NB4 (cell line): ENCODE results near the gene NAPSA.

ENCODE experiments used
- DNase-seq: peaks from one replicate; pipeline ENCODE4 v3.0.0; 2010; ENCODE audit warnings: low read depth
- H3K4me3 ChIP-seq: one replicate; pipeline ENCODE4 v1.5.1; 2011; ENCODE audit warnings: mild to moderate bottlenecking, low read depth, low read length, moderate library complexity
- CTCF ChIP-seq: IDR thresholded peaks from one replicate; pipeline ENCODE4 v1.5.1; 2012; ENCODE audit warnings: low read depth, low read length
- MAX ChIP-seq: IDR thresholded peaks from 2 replicates; pipeline ENCODE4 v1.6.1; 2011; ENCODE audit warnings: low read depth, low read length
- MYC ChIP-seq: IDR thresholded peaks from 2 replicates; pipeline ENCODE4 v1.6.1; 2011; ENCODE audit warnings: low read depth, low read length
- POLR2A ChIP-seq: IDR thresholded peaks from 2 replicates; pipeline ENCODE4 v1.6.1; 2011; ENCODE audit warnings: mild to moderate bottlenecking; ENCODE audit not compliant: insufficient read length; ENCODE audit errors: extremely low read depth

Gene NAPSA

GRCh38 chr19:50368649-50369570 lies 3.5 kb upstream of the NAPSA start:
- DNase-seq: peak; percentile 58
- H3K4me3 ChIP-seq: no peak overlapping the region
- TF ChIP-seq MAX: no peak
- peak; percentile 59 for TF ChIP-seq CTCF

- TF ChIP-seq CTCF: no peak
- no peak for TF ChIP-seq MYC
- TF ChIP-seq MAX: no peak
- TF ChIP-seq POLR2A: no peak
- DNase-seq: no peak
- no peak overlapping the region for H3K4me3 ChIP-seq
Observed at GRCh38 chr19:50362656-50363424, 2.6 kb downstream of the NAPSA start.

- TF ChIP-seq CTCF (no peak), POLR2A (no peak), MAX (no peak), MYC (no peak)
- H3K4me3 ChIP-seq: no peak overlapping the region
- no peak for DNase-seq
Observed at GRCh38 chr19:50362030-50362412, 3.4 kb downstream of the NAPSA start.

- TF ChIP-seq POLR2A (no peak), MYC (no peak), CTCF (no peak), MAX (no peak)
- no peak for DNase-seq
- no peak overlapping the region for H3K4me3 ChIP-seq
Observed at GRCh38 chr19:50361290-50362029, 4.0 kb downstream of the NAPSA start.

GRCh38 chr19:50359328-50359818 lies 6.1 kb downstream of the NAPSA start:
- TF ChIP-seq MYC (no peak), POLR2A (no peak), CTCF (no peak), MAX (no peak)
- DNase-seq: no peak
- H3K4me3 ChIP-seq: no peak overlapping the region
